Dermis blood vessel endothelial cell (primary cell): Measurements from ENCODE around the gene EAF1. TPM values are rescaled to one million over a fixed set of nuclear protein-coding genes. Genes with fewer than 3 reads are reported as not detected.
"Not testable (repeated sequence)": the region's sequence is repeated elsewhere in the genome, so short reads cannot be mapped to it uniquely, and the experiment has no call there.

Experiments used
- DNase-seq: peaks from one replicate; pipeline ENCODE4 v3.0.0; 2010
- total RNA-seq: library from RNA; depleted of rRNA; stranded (reverse); fragments of >200 nt; gene quantifications from 2 replicates; pipeline ENCODE4 v1.2.3, GENCODE V29; 2014

The EAF1 gene
- total RNA-seq, 1 donor from 2014 or later: 25.7 TPM

GRCh38 chr3:15453501-15453900 is 26.1 kb downstream of the EAF1 start:
- no peak for DNase-seq

DNA sequence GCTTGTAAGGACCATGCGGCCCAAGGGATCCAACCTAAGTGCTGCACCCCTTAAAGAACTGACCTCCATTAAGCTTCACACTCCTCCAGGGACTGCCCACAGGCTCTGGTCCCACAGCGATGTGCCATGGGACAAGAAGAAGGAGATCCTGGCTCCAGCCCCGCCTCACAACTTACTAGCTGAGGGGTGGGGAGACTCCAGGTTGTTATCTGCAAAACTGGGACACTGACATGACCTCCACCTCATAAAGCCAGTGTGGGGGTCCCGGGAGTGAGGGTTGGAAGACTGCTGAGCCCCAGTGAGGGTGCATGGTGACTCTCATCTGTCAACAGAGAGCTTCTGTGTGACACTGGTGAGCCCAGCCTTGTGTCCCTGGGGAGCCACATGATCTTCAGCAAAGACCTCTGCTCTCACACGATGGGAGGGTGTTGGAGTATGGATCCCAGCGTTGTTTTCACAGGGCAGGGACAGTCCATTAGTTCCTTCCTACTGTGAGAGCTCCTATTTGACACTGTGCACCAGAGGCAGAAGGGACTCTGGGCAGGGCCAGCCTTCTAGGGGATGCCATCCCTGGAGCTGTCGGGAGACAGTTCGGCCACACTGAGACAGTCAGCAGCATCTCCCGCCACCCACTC is 26.7 kb downstream of the EAF1 start:
- DNase-seq: no peak

GRCh38 chr3:15454965-15455364 is 27.6 kb downstream of the EAF1 start:
- DNase-seq: no peak

- no peak for DNase-seq
These were observed 28.4 kb downstream of the EAF1 start for GRCh38 chr3:15455756-15456155.

GRCh38 chr3:15456321-15456720 is 28.9 kb downstream of the EAF1 start:
- DNase-seq: no peak

- not testable (repeated sequence) for DNase-seq
These were observed 29.5 kb downstream of the EAF1 start for GRCh38 chr3:15456915-15457314.

- DNase-seq: no peak
These were observed 30.9 kb downstream of the EAF1 start for GRCh38 chr3:15458212-15458780.

DNA sequence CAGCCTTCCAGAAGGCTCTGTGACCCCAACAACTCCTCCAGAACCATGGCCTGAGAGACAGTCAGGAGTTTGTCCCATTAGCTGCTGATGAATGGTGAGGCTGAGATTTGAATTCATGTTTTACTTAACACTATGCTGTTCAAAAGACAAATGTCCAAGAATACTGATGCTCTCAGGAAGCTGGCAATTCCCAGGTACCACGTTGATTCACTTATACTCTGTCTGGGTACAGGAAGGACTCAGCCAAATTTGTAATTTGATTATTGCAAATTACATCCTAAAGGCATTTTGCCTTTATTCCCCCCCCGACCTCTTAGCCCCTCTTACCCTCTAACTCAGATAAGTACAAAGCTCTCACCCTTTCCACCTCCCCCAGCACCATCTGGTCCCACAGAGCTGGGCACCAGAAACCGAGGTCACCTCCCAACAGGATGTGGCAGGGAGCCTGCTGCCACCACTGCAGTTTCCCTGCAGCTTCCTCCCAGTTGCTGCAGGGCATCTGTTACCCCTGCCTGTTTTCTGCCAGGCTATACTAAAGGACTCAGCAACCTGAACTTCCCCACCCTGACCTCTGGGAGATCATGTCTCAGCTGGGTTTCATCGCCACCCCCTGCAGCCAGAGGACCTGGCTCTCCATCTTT is 33.6 kb downstream of the EAF1 start:
- DNase-seq: no peak

DNA sequence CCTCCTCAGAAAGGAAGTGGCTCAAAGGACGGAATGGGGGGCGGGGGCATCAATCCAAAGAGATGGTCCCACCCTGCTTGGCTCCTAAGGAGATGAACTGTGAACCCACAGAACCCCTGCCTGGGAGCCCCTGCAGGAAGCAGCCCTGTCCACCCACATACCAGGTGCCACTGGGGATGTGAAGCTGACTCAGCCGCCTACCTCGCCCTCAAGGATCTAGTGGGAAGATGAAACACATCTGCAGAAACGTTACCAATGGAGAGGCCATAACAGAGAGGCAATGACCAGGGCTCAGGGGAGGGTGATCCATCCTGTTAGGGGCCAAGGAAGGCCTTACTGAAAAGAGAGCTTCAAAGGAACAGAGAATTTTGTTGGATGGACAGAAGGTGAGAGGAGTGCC is 35.1 kb downstream of the EAF1 start:
- no peak for DNase-seq

DNA sequence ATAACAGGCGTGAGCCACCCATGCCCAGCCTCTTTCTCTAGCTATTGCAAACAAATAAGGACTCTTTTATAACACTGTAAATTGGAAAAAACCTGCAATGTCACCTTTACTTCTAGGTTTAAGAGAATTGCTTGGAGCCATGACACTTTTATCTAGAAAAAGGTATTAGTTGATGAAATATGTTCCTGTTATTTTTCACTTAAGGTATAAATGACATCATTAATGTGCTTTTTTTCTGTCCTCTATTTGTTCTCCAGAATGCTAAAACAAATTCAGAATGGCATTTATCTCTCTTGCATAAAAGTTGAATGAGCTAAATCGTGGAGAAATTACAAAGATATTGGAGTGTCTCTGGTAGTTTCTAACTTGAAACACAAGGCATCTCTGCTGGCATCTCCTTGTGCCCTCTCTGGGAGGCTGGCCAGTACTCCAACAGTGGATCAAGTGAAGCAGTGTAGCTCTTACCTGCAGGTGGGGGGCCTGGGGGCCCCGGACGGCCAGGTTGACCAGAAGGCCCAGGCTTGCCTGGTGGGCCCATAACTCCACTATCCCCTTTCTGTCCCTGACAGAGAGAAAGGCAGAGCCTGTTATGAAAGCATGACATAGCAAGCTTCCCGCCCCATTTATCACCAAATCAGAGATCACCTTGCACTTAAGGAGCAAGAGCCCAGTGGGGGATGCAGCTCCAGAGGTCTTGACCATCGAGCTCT is 38.6 kb downstream of the EAF1 start:
- DNase-seq: no peak

- DNase-seq: no peak
These were observed 40.1 kb downstream of the EAF1 start for GRCh38 chr3:15467227-15468181.

DNA sequence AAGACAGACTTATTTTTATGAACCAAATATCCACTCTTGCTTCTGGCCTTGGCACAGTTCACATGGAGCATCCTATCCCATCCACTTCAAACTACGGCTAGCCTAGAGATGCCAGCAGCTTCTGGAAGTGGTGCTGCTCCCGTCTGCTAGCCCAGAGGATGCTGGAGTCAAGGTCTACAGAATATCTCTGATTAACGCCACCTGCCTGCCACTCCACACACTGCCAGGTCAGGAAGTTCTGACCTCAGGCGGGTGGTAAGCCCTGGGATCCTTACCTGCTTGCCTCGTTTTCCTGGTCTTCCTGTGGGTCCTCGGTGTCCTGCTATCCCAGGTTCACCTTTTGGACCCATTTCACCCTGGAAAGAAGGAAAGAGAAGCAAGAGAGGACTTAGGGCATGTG is 42.9 kb downstream of the EAF1 start:
- DNase-seq: no peak

DNA sequence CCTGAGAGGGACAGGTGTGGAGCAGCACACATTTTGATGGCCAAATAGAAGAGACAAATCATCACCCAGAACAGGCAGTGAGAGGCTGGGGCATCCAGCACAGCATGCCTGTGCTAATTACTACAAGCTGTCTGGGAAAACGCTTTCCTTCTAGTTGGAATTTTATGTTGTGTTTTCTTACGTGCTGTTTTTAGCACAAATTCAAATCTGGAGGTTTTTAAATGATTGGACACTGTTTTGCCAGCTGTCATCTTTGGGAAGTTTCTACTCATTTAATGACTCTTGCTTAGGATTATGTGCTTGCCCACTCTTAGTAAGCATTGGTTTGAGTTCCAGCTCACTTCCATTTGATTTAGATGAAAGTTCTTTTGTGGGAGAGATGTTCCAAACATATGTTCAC is 43.5 kb downstream of the EAF1 start:
- DNase-seq: no peak

DNA sequence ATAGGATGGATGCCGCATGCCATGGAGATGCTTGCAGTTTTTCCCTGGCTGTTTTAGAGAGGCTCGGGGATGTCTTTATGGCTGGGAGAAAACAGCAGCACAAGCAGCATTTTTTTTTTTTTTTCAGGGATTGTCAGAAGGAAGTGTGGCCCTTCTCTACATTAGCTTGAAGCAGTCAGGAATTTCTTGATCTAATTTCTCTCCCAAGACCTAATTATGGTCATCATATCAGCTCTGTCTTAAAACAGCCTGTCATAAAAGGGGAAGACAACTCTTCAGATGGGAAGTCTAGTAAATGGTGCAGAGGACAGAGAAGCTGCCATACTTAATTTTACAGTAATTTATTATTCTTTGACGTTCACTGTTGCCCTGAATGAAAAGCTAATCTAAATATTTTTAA is 44.5 kb downstream of the EAF1 start:
- no peak for DNase-seq

- DNase-seq: no peak
These were observed 47.8 kb downstream of the EAF1 start for GRCh38 chr3:15475161-15475560.

GRCh38 chr3:15476378-15476777 is 49.0 kb downstream of the EAF1 start:
- no peak for DNase-seq

- no peak for DNase-seq
These were observed 50.7 kb downstream of the EAF1 start for GRCh38 chr3:15477951-15478639.

DNA sequence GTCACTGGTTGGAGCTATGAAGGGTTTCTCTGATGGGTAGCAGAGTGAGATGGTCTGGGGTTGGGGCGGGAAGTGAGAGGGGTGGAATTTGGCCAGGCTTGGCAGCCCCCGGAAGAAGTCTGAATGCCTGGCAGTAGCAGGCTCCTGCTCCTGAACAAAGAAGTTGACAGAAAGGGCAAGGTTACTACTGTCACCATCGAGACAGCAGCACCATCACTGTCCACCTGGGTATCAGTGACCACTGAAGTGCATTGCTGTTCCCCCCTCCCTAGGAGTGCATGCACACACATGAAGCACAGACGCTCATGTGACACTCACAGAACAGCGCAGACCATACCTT is 51.2 kb downstream of the EAF1 start:
- DNase-seq: no peak

DNA sequence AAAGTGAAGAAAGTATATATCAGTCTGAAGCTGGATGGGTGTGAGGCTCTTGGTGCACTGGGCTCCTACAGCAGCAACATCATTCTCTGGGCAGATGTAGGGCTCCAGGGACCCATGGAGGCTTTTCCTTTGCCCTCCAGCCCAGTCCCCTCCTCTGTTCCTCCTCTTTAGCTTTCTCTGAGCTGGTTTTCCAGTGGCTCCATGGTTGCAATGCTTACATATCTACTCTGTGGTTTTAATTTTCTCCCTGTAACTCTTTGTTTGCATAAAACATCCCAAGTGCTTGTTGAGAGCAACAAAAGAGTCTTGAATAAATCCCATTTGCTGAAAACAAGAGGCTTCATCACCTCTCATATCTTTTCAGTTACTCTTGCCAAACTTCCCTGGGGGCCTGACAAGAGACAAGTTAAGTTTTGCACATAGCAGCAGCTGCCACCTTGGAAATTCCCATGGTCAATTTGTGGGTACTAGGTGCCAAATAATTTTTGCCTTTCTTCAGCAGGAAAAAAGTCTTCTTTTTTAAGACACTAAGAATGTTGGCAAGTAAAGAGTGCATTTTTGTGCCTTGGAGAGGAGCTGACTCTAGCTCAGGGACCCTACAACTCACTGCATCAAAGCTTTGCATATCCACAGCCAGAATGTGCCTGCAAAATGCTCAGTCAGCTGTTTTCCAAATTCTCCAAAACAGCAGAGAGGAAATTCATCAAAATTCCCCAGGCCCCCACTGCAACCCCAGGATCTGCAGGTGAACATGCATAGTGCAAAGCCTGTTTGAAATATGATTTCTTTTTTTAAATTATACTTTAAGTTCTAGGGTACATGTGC is 52.2 kb downstream of the EAF1 start:
- DNase-seq: no peak

DNA sequence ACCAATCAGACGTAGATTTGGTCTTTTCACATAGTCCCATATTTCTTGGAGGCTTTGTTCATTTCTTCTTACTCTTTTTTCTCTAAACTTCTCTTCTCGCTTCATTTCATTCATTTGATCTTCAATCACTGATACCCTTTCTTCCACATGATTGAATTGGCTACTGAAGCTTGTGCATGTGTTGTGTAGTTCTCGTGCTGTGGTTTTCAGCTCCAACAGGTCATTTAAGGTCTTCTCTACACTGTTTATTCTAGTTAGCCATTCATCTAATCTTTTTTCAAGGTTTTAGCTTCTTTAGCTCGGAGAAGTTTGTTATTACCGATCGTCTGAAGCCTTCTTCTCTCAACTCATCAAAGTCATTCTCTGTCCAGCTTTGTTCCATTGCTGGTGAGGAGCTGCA is 57.2 kb downstream of the EAF1 start:
- not testable (repeated sequence) for DNase-seq

GRCh38 chr3:15486020-15486419 is 58.6 kb downstream of the EAF1 start:
- DNase-seq: no peak
